RWPE2 (cell line): ENCODE results near the gene ERMARD.

Source experiments
- ATAC-seq: fragments of 200-7000 bp; cut with Tn5 transposase; 3 replicates; pipeline ENCODE4 v1.9.1; 2021; ENCODE audit warnings: low read depth
- DNase-seq: peaks from one replicate; pipeline ENCODE4 v3.0.0-alpha.2; 2020; ENCODE audit warnings: low spot score
- H3K27ac ChIP-seq: fragments of 450-650 bp; 2 replicates; pipeline ENCODE4 v1.5.1; 2017; ENCODE audit warnings: mild to moderate bottlenecking; ENCODE audit not compliant: poor library complexity, severe bottlenecking
- H3K27me3 ChIP-seq: fragments of 250-450 bp; sonication (Bioruptor Pico); 2 replicates; pipeline ENCODE4 v1.5.1; 2021; ENCODE audit warnings: mild to moderate bottlenecking, moderate library complexity; ENCODE audit not compliant: insufficient read depth, poor library complexity, severe bottlenecking
- H3K36me3 ChIP-seq: fragments of 250-450 bp; sonication (Bioruptor Pico); 2 replicates; pipeline ENCODE4 v1.5.1; 2020; ENCODE audit warnings: low read depth, mild to moderate bottlenecking, moderate library complexity
- H3K4me1 ChIP-seq: fragments of 250-450 bp; sonication (Bioruptor Pico); 2 replicates; pipeline ENCODE4 v1.5.1; 2021; ENCODE audit warnings: mild to moderate bottlenecking, moderate library complexity; ENCODE audit not compliant: insufficient read depth, poor library complexity, severe bottlenecking
- H3K4me3 ChIP-seq: fragments of 250-450 bp; sonication (Bioruptor Pico); 2 replicates; pipeline ENCODE4 v1.5.1; 2021; ENCODE audit warnings: mild to moderate bottlenecking, moderate library complexity; ENCODE audit not compliant: severe bottlenecking
- H3K9me3 ChIP-seq: fragments of 250-450 bp; sonication (Bioruptor Pico); 2 replicates; pipeline ENCODE4 v1.5.1; 2021; ENCODE audit warnings: mild to moderate bottlenecking, moderate library complexity; ENCODE audit not compliant: severe bottlenecking
- TF ChIP-seq, protein P1 (sequence below): fragments of 450-650 bp; IDR thresholded peaks from one replicate; pipeline ENCODE4 v1.5.1; 2017; ENCODE audit warnings: mild to moderate bottlenecking, moderate library complexity; ENCODE audit not compliant: poor library complexity, severe bottlenecking

ERMARD gene

DNA sequence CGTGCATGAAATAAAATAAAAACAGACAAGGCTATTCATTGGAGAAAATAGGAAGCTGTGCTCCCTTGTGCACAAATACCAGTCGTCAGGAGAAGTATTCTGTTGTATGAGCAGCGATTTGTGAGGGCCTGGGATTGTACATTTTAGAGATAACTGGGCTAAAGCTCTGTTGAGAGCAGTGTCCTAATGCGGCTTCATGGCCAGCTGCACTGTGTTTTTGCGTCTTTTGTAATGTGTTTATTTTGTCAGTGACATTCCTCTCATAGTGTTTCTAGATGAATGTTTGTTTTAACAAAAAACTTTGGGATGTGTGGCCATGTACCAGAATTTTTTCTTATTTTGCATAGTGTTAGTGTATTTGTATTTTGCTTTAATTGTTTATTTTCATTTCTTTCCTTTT lies 14.8 kb downstream of the ERMARD start:
- peaks cover 89% of the 10 kb centered on the region for H3K36me3 ChIP-seq
- no peak overlapping the region for H3K27ac ChIP-seq

GRCh38 chr6:169766921-169767736 lies 15.7 kb downstream of the ERMARD start:
- TF ChIP-seq, protein P1, sequence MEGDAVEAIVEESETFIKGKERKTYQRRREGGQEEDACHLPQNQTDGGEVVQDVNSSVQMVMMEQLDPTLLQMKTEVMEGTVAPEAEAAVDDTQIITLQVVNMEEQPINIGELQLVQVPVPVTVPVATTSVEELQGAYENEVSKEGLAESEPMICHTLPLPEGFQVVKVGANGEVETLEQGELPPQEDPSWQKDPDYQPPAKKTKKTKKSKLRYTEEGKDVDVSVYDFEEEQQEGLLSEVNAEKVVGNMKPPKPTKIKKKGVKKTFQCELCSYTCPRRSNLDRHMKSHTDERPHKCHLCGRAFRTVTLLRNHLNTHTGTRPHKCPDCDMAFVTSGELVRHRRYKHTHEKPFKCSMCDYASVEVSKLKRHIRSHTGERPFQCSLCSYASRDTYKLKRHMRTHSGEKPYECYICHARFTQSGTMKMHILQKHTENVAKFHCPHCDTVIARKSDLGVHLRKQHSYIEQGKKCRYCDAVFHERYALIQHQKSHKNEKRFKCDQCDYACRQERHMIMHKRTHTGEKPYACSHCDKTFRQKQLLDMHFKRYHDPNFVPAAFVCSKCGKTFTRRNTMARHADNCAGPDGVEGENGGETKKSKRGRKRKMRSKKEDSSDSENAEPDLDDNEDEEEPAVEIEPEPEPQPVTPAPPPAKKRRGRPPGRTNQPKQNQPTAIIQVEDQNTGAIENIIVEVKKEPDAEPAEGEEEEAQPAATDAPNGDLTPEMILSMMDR = no peak
- DNase-seq (no peak), ATAC-seq (no peak)
- no peak overlapping the region for H3K27ac ChIP-seq
- H3K9me3 ChIP-seq = no peaks in the 10 kb centered on the region
- H3K4me1 ChIP-seq = no peaks in the 10 kb centered on the region
- H3K4me3 ChIP-seq = no peak overlapping the region
- H3K36me3 ChIP-seq = peaks cover 89% of the 10 kb centered on the region
- no peaks in the 10 kb centered on the region for H3K27me3 ChIP-seq

More for the DNA sequence above, 14.8 kb downstream of the ERMARD start:
- no peaks in the 10 kb centered on the region for H3K4me1 ChIP-seq
- DNase-seq = no peak
- H3K9me3 ChIP-seq = no peaks in the 10 kb centered on the region
- no peak for ATAC-seq
- no peaks in the 10 kb centered on the region for H3K27me3 ChIP-seq
- TF ChIP-seq, protein P1 = no peak
- H3K4me3 ChIP-seq = no peak overlapping the region

DNA sequence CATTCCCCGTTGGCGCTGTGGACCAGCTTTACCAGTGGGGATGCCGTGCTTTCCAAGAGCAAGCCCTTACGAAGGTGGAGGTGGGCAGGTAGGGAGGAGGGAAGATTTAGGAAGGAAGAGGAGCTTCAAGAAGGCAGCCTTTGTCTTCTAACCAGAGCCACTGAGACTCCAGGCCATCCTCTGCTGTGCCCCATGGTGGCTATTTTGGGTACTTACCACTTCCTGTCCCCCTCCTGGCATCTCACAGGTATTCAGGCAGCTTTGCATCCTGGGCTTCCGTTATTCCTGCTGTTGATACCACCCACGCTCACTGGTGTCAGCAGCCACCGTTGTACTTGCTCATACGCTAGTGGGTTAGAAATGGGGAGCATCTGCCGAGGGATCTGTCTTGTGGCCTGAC lies 22.9 kb downstream of the ERMARD start:
- peaks cover 57% of the 10 kb centered on the region for H3K36me3 ChIP-seq
- peaks cover 13% of the 10 kb centered on the region for H3K4me1 ChIP-seq
- H3K27me3 ChIP-seq = no peaks in the 10 kb centered on the region
- no peaks in the 10 kb centered on the region for H3K9me3 ChIP-seq
- H3K4me3 ChIP-seq = no peak overlapping the region
- ATAC-seq = no peak
- TF ChIP-seq, protein P1 = no peak
- H3K27ac ChIP-seq = no peak overlapping the region
- DNase-seq = no peak

- peaks cover 52% of the 10 kb centered on the region for H3K36me3 ChIP-seq
- no peaks in the 10 kb centered on the region for H3K9me3 ChIP-seq
- H3K27me3 ChIP-seq = no peaks in the 10 kb centered on the region
- H3K4me1 ChIP-seq = peaks cover 16% of the 10 kb centered on the region
- no peak overlapping the region for H3K27ac ChIP-seq
- no peak overlapping the region for H3K4me3 ChIP-seq
- TF ChIP-seq, protein P1 = no peak
- DNase-seq (no peak), ATAC-seq (no peak)
These were observed 23.9 kb downstream of the ERMARD start for GRCh38 chr6:169775321-169775720.

DNA sequence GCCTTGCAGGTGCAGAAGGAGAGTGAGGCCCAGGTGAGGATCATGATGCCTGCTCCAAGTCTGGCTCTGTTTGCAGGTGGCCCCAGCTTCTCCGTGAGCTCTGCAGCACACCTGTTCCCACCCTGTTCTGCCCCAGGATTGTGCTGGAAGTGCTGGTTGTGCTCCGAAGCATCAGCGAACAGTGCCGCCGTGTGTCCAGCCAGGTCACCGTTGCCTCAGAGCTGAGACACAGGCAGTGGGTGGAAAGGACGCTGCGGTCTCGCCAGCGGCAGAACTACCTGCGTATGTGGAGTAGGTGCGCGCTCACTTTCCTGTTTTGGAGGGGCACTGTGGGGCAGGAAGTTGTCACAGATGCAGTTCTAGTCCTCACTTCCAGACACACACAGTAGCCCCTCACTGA lies 25.0 kb downstream of the ERMARD start:
- H3K36me3 ChIP-seq = peaks cover 51% of the 10 kb centered on the region
- no peak for ATAC-seq
- no peaks in the 10 kb centered on the region for H3K27me3 ChIP-seq
- H3K27ac ChIP-seq = no peak overlapping the region
- no peaks in the 10 kb centered on the region for H3K9me3 ChIP-seq
- TF ChIP-seq, protein P1 = no peak
- H3K4me1 ChIP-seq = peaks cover 24% of the 10 kb centered on the region
- DNase-seq = no peak
- H3K4me3 ChIP-seq = no peak overlapping the region
